ENCODE results near the gene SNU13.

SNU13 gene

GRCh38 chr22:41690476-41690875, 1.8 kb upstream of the SNU13 start:
- TF ChIP-seq GATA3 (IDR thresholded peaks at IDR 0.05; ENCODE audit: low read depth, low read length) (no peak), GATA2 (IDR thresholded peaks at IDR 0.05; ENCODE audit: low read depth, low read length) (no peak)

- TF ChIP-seq GATA2 (IDR thresholded peaks at IDR 0.05; ENCODE audit: low read depth, low read length): no peak
- no peak for TF ChIP-seq GATA3 (IDR thresholded peaks at IDR 0.05; ENCODE audit: low read depth, low read length)
Observed at GRCh38 chr22:41687901-41688364, 734 bp downstream of the SNU13 start.

GRCh38 chr22:41684194-41684593, 4.5 kb downstream of the SNU13 start:
- TF ChIP-seq GATA2 (IDR thresholded peaks at IDR 0.05; ENCODE audit: low read depth, low read length) (no peak), GATA3 (IDR thresholded peaks at IDR 0.05; ENCODE audit: low read depth, low read length) (no peak)

- TF ChIP-seq GATA2 (IDR thresholded peaks at IDR 0.05; ENCODE audit: low read depth, low read length) (no peak), GATA3 (IDR thresholded peaks at IDR 0.05; ENCODE audit: low read depth, low read length) (no peak)
Observed at GRCh38 chr22:41683616-41684015, 5.1 kb downstream of the SNU13 start.

GRCh38 chr22:41683052-41683451, 5.6 kb downstream of the SNU13 start:
- TF ChIP-seq GATA2 (IDR thresholded peaks at IDR 0.05; ENCODE audit: low read depth, low read length): no peak
- no peak for TF ChIP-seq GATA3 (IDR thresholded peaks at IDR 0.05; ENCODE audit: low read depth, low read length)

GRCh38 chr22:41682033-41682807, 6.4 kb downstream of the SNU13 start:
- 0 out of 2 replicates have a peak, but pooled peaks have one; percentile 28 for TF ChIP-seq GATA2 (IDR thresholded peaks at IDR 0.05; ENCODE audit: low read depth, low read length)
- no peak for TF ChIP-seq GATA3 (IDR thresholded peaks at IDR 0.05; ENCODE audit: low read depth, low read length)

GRCh38 chr22:41681616-41682015, 7.1 kb downstream of the SNU13 start:
- no peak for TF ChIP-seq GATA3 (IDR thresholded peaks at IDR 0.05; ENCODE audit: low read depth, low read length)
- TF ChIP-seq GATA2 (IDR thresholded peaks at IDR 0.05; ENCODE audit: low read depth, low read length): no peak

GRCh38 chr22:41676134-41676533, 12.5 kb downstream of the SNU13 start:
- TF ChIP-seq GATA3 (IDR thresholded peaks at IDR 0.05; ENCODE audit: low read depth, low read length): no peak

- TF ChIP-seq GATA2 (IDR thresholded peaks at IDR 0.05; ENCODE audit: low read depth, low read length): no peak
- no peak for TF ChIP-seq GATA3 (IDR thresholded peaks at IDR 0.05; ENCODE audit: low read depth, low read length)
Observed at GRCh38 chr22:41674846-41675340, 13.8 kb downstream of the SNU13 start.

- TF ChIP-seq GATA3 (IDR thresholded peaks at IDR 0.05; ENCODE audit: low read depth, low read length) (no peak), GATA2 (IDR thresholded peaks at IDR 0.05; ENCODE audit: low read depth, low read length) (no peak)
Observed at GRCh38 chr22:41672780-41673509, 15.7 kb downstream of the SNU13 start.

- TF ChIP-seq GATA3 (IDR thresholded peaks at IDR 0.05; ENCODE audit: low read depth, low read length): no peak
- TF ChIP-seq GATA2 (IDR thresholded peaks at IDR 0.05; ENCODE audit: low read depth, low read length): no peak
Observed at GRCh38 chr22:41668971-41669911, 19.4 kb downstream of the SNU13 start.

- TF ChIP-seq GATA2 (IDR thresholded peaks at IDR 0.05; ENCODE audit: low read depth, low read length): no peak
- no peak for TF ChIP-seq GATA3 (IDR thresholded peaks at IDR 0.05; ENCODE audit: low read depth, low read length)
Observed at GRCh38 chr22:41664951-41665350, 23.7 kb downstream of the SNU13 start.

- TF ChIP-seq GATA2 (IDR thresholded peaks at IDR 0.05; ENCODE audit: low read depth, low read length) (no peak), GATA3 (IDR thresholded peaks at IDR 0.05; ENCODE audit: low read depth, low read length) (no peak)
Observed at GRCh38 chr22:41664490-41664889, 24.2 kb downstream of the SNU13 start.

- no peak for TF ChIP-seq GATA2 (IDR thresholded peaks at IDR 0.05; ENCODE audit: low read depth, low read length)
- no peak for TF ChIP-seq GATA3 (IDR thresholded peaks at IDR 0.05; ENCODE audit: low read depth, low read length)
Observed at GRCh38 chr22:41661713-41662112, 27.0 kb downstream of the SNU13 start.
